ENCODE data around the gene B3GLCT.

B3GLCT gene

GRCh38 chr13:31286930-31287329, 87.2 kb downstream of the B3GLCT start:
- Histone ChIP-seq H3K4me3 (ENCODE audit: low read length) (no peak overlapping the region), H3K27ac (ENCODE audit: low read depth, low read length) (no peak overlapping the region), H3K9ac (ENCODE audit: low read depth, low read length) (no peak overlapping the region), H3K4me1 (ENCODE audit: insufficient read depth, low read length) (no peaks in the 10 kb centered on the region), H3K27me3 (ENCODE audit: insufficient read depth, low read length) (no peaks in the 10 kb centered on the region), H3K9me3 (ENCODE audit: insufficient read depth, low read depth, low read length) (0 out of 2 replicates have a peak, but pooled peaks cover 13% of the 10 kb centered on the region), H3K36me3 (ENCODE audit: insufficient read depth, low read length) (peaks cover 14% of the 10 kb centered on the region; the same call in 1 of the 2 replicates)
- 91% methylated on average over 2 of the region's 2 CpGs for WGBS

GRCh38 chr13:31301119-31301518, 101.3 kb downstream of the B3GLCT start:
- peaks cover 21% of the 10 kb centered on the region for H3K9me3 ChIP-seq (ENCODE audit: insufficient read depth, low read depth, low read length)
- H3K27ac ChIP-seq (ENCODE audit: low read depth, low read length) = no peak overlapping the region
- no peak overlapping the region for H3K9ac ChIP-seq (ENCODE audit: low read depth, low read length)
- H3K36me3 ChIP-seq (ENCODE audit: insufficient read depth, low read length) = peaks cover 5% of the 10 kb centered on the region; the same call in 1 of the 2 replicates
- H3K27me3 ChIP-seq (ENCODE audit: insufficient read depth, low read length) = no peaks in the 10 kb centered on the region
- no peak overlapping the region for H3K4me3 ChIP-seq (ENCODE audit: low read length)
- no peaks in the 10 kb centered on the region for H3K4me1 ChIP-seq (ENCODE audit: insufficient read depth, low read length)

- Histone ChIP-seq H3K9me3 (ENCODE audit: insufficient read depth, low read depth, low read length) (peaks cover 50% of the 10 kb centered on the region), H3K27me3 (ENCODE audit: insufficient read depth, low read length) (no peaks in the 10 kb centered on the region), H3K9ac (ENCODE audit: low read depth, low read length) (no peak overlapping the region), H3K4me1 (ENCODE audit: insufficient read depth, low read length) (no peaks in the 10 kb centered on the region), H3K4me3 (ENCODE audit: low read length) (no peak overlapping the region), H3K27ac (ENCODE audit: low read depth, low read length) (no peak overlapping the region), H3K36me3 (ENCODE audit: insufficient read depth, low read length) (peaks cover 8% of the 10 kb centered on the region; the same call in 1 of the 2 replicates)
- 93% methylated on average over 4 of the region's 4 CpGs for WGBS
Measured at GRCh38 chr13:31310356-31310755, 110.6 kb downstream of the B3GLCT start.

GRCh38 chr13:31310786-31311185, 111.0 kb downstream of the B3GLCT start:
- H3K27ac ChIP-seq (ENCODE audit: low read depth, low read length) = no peak overlapping the region
- WGBS = 77% methylated on average over 3 of the region's 3 CpGs
- H3K27me3 ChIP-seq (ENCODE audit: insufficient read depth, low read length) = no peaks in the 10 kb centered on the region
- no peak overlapping the region for H3K9ac ChIP-seq (ENCODE audit: low read depth, low read length)
- no peak overlapping the region for H3K4me3 ChIP-seq (ENCODE audit: low read length)
- no peaks in the 10 kb centered on the region for H3K4me1 ChIP-seq (ENCODE audit: insufficient read depth, low read length)
- H3K36me3 ChIP-seq (ENCODE audit: insufficient read depth, low read length) = peaks cover 8% of the 10 kb centered on the region; the same call in 1 of the 2 replicates
- H3K9me3 ChIP-seq (ENCODE audit: insufficient read depth, low read depth, low read length) = peaks cover 54% of the 10 kb centered on the region

- no peaks in the 10 kb centered on the region for H3K4me1 ChIP-seq (ENCODE audit: insufficient read depth, low read length)
- H3K4me3 ChIP-seq (ENCODE audit: low read length) = no peak overlapping the region
- 89% methylated on average over 2 of the region's 2 CpGs for WGBS
- H3K9me3 ChIP-seq (ENCODE audit: insufficient read depth, low read depth, low read length) = peaks cover 64% of the 10 kb centered on the region
- H3K9ac ChIP-seq (ENCODE audit: low read depth, low read length) = no peak overlapping the region
- H3K36me3 ChIP-seq (ENCODE audit: insufficient read depth, low read length) = peaks cover 8% of the 10 kb centered on the region; the same call in 1 of the 2 replicates
- H3K27ac ChIP-seq (ENCODE audit: low read depth, low read length) = no peak overlapping the region
- H3K27me3 ChIP-seq (ENCODE audit: insufficient read depth, low read length) = no peaks in the 10 kb centered on the region
Measured at GRCh38 chr13:31311921-31312320, 112.1 kb downstream of the B3GLCT start.

GRCh38 chr13:31314961-31315360, 115.2 kb downstream of the B3GLCT start:
- H3K4me1 ChIP-seq (ENCODE audit: insufficient read depth, low read length) = no peaks in the 10 kb centered on the region
- no peaks in the 10 kb centered on the region for H3K27me3 ChIP-seq (ENCODE audit: insufficient read depth, low read length)
- WGBS = 88% methylated on average over 2 of the region's 2 CpGs
- no peak overlapping the region for H3K4me3 ChIP-seq (ENCODE audit: low read length)
- peaks cover 13% of the 10 kb centered on the region; the same call in 1 of the 2 replicates for H3K36me3 ChIP-seq (ENCODE audit: insufficient read depth, low read length)
- no peak overlapping the region for H3K27ac ChIP-seq (ENCODE audit: low read depth, low read length)
- no peak overlapping the region for H3K9ac ChIP-seq (ENCODE audit: low read depth, low read length)
- peaks cover 72% of the 10 kb centered on the region for H3K9me3 ChIP-seq (ENCODE audit: insufficient read depth, low read depth, low read length)

- H3K4me1 ChIP-seq (ENCODE audit: insufficient read depth, low read length) = 0 out of 2 replicates have a peak, but pooled peaks cover 8% of the 10 kb centered on the region
Measured at GRCh38 chr13:31320946-31321345, 121.2 kb downstream of the B3GLCT start.

GRCh38 chr13:31321457-31321856, 121.7 kb downstream of the B3GLCT start:
- Histone ChIP-seq H3K27ac (ENCODE audit: low read depth, low read length) (no peak overlapping the region), H3K4me3 (ENCODE audit: low read length) (no peak overlapping the region), H3K4me1 (ENCODE audit: insufficient read depth, low read length) (0 out of 2 replicates have a peak, but pooled peaks cover 8% of the 10 kb centered on the region), H3K36me3 (ENCODE audit: insufficient read depth, low read length) (peaks cover 5% of the 10 kb centered on the region; the same call in 1 of the 2 replicates), H3K9ac (ENCODE audit: low read depth, low read length) (no peak overlapping the region), H3K27me3 (ENCODE audit: insufficient read depth, low read length) (no peaks in the 10 kb centered on the region), H3K9me3 (ENCODE audit: insufficient read depth, low read depth, low read length) (peaks cover 14% of the 10 kb centered on the region)
- WGBS = 97% methylated on average over 2 of the region's 3 CpGs

More at GRCh38 chr13:31320946-31321345, 121.2 kb downstream of the B3GLCT start:
- H3K27ac ChIP-seq (ENCODE audit: low read depth, low read length) = no peak overlapping the region
- H3K4me3 ChIP-seq (ENCODE audit: low read length) = no peak overlapping the region
- no peak overlapping the region for H3K9ac ChIP-seq (ENCODE audit: low read depth, low read length)
- H3K27me3 ChIP-seq (ENCODE audit: insufficient read depth, low read length) = no peaks in the 10 kb centered on the region
- peaks cover 18% of the 10 kb centered on the region for H3K9me3 ChIP-seq (ENCODE audit: insufficient read depth, low read depth, low read length)
- peaks cover 5% of the 10 kb centered on the region; the same call in 1 of the 2 replicates for H3K36me3 ChIP-seq (ENCODE audit: insufficient read depth, low read length)
- 97% methylated on average over 4 of the region's 4 CpGs for WGBS

- peaks cover 9% of the 10 kb centered on the region for H3K9me3 ChIP-seq (ENCODE audit: insufficient read depth, low read depth, low read length)
- no peaks in the 10 kb centered on the region for H3K27me3 ChIP-seq (ENCODE audit: insufficient read depth, low read length)
- no peak overlapping the region for H3K4me3 ChIP-seq (ENCODE audit: low read length)
- no peak overlapping the region for H3K27ac ChIP-seq (ENCODE audit: low read depth, low read length)
- H3K4me1 ChIP-seq (ENCODE audit: insufficient read depth, low read length) = 0 out of 2 replicates have a peak, but pooled peaks cover 8% of the 10 kb centered on the region
- H3K36me3 ChIP-seq (ENCODE audit: insufficient read depth, low read length) = peaks cover 5% of the 10 kb centered on the region; the same call in 1 of the 2 replicates
- 94% methylated on average over 3 of the region's 3 CpGs for whole genome bisulfite sequencing
- H3K9ac ChIP-seq (ENCODE audit: low read depth, low read length) = no peak overlapping the region
Measured at GRCh38 chr13:31322026-31322425, 122.3 kb downstream of the B3GLCT start.

GRCh38 chr13:31322702-31323405, 123.1 kb downstream of the B3GLCT start:
- H3K9ac ChIP-seq (ENCODE audit: low read depth, low read length) = no peak overlapping the region
- no peaks in the 10 kb centered on the region for H3K27me3 ChIP-seq (ENCODE audit: insufficient read depth, low read length)
- H3K4me1 ChIP-seq (ENCODE audit: insufficient read depth, low read length) = 0 out of 2 replicates have a peak, but pooled peaks cover 8% of the 10 kb centered on the region
- no peak overlapping the region for H3K27ac ChIP-seq (ENCODE audit: low read depth, low read length)
- H3K4me3 ChIP-seq (ENCODE audit: low read length) = no peak overlapping the region
- WGBS = 92% methylated on average over 6 of the region's 6 CpGs
- H3K36me3 ChIP-seq (ENCODE audit: insufficient read depth, low read length) = peaks cover under 1% of the 10 kb centered on the region; the same call in 1 of the 2 replicates
- 0 out of 2 replicates have a peak, but pooled peaks cover under 1% of the 10 kb centered on the region for H3K9me3 ChIP-seq (ENCODE audit: insufficient read depth, low read depth, low read length)

GRCh38 chr13:31327182-31327860, 127.5 kb downstream of the B3GLCT start:
- H3K4me1 ChIP-seq (ENCODE audit: insufficient read depth, low read length) = peaks cover 15% of the 10 kb centered on the region
- no peaks in the 10 kb centered on the region for H3K27me3 ChIP-seq (ENCODE audit: insufficient read depth, low read length)
- no peak overlapping the region for H3K27ac ChIP-seq (ENCODE audit: low read depth, low read length)
- H3K9me3 ChIP-seq (ENCODE audit: insufficient read depth, low read depth, low read length) = no peaks in the 10 kb centered on the region
- H3K36me3 ChIP-seq (ENCODE audit: insufficient read depth, low read length) = no peaks in the 10 kb centered on the region
- no peak overlapping the region for H3K4me3 ChIP-seq (ENCODE audit: low read length)
- H3K9ac ChIP-seq (ENCODE audit: low read depth, low read length) = no peak overlapping the region
- 96% methylated on average over 7 of the region's 7 CpGs for WGBS

Measured in HUES64 (cell line).